ENCODE results near the gene TSSK3.

Gene TSSK3

DNA sequence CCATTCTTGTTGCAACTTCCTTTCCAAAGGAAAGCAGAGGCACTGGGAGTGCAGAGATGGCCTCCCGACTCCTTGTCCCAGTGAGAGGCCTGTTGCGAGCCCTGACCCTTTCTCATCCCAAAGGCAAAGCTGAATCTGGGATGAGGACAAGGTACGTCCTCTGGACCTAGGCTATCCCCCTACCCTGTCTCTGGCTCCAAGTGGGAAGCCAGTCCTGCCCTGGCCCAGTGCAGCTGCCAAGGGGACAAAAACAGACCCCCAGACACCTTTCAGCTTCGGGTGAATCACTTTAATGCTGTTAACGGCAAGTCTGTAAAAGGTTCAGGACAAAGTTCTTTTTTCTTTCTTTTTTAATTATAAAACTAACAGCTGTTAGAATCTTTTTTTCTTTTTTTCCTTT, 2.5 kb downstream of the TSSK3 start:
- no peak for TF ChIP-seq EZH2phosphoT487 (IDR thresholded peaks at IDR 0.05; ENCODE audit: low read depth)
- TF ChIP-seq, protein P1, sequence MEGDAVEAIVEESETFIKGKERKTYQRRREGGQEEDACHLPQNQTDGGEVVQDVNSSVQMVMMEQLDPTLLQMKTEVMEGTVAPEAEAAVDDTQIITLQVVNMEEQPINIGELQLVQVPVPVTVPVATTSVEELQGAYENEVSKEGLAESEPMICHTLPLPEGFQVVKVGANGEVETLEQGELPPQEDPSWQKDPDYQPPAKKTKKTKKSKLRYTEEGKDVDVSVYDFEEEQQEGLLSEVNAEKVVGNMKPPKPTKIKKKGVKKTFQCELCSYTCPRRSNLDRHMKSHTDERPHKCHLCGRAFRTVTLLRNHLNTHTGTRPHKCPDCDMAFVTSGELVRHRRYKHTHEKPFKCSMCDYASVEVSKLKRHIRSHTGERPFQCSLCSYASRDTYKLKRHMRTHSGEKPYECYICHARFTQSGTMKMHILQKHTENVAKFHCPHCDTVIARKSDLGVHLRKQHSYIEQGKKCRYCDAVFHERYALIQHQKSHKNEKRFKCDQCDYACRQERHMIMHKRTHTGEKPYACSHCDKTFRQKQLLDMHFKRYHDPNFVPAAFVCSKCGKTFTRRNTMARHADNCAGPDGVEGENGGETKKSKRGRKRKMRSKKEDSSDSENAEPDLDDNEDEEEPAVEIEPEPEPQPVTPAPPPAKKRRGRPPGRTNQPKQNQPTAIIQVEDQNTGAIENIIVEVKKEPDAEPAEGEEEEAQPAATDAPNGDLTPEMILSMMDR (IDR thresholded peaks at IDR 0.05; ENCODE audit: low read depth, low read length): no peak
- no peak overlapping the region for H3K4me3 ChIP-seq (ENCODE audit: low read length)
- no peak overlapping the region for H3K4me2 ChIP-seq (ENCODE audit: low read length)
- H3K36me3 ChIP-seq (replicated peaks; ENCODE audit: low read depth, low read length): peaks cover 7% of the 10 kb centered on the region
- no peaks in the 10 kb centered on the region for H3K27me3 ChIP-seq (ENCODE audit: low read depth, low read length)
- no peaks in the 10 kb centered on the region for H4K20me1 ChIP-seq (ENCODE audit: insufficient read depth, low read length)
- no peaks in the 10 kb centered on the region for H3K79me2 ChIP-seq (ENCODE audit: low read length)
- no peak overlapping the region for H2AFZ ChIP-seq (ENCODE audit: low read depth, low read length)
- no peaks in the 10 kb centered on the region for H3K9me3 ChIP-seq (ENCODE audit: insufficient read depth, low read length)
- no peak overlapping the region for H3K9ac ChIP-seq (ENCODE audit: low read length)
- no peak overlapping the region for H3K27ac ChIP-seq (ENCODE audit: low read length)
- no peaks in the 10 kb centered on the region for H3K4me1 ChIP-seq (ENCODE audit: low read length)

DNA sequence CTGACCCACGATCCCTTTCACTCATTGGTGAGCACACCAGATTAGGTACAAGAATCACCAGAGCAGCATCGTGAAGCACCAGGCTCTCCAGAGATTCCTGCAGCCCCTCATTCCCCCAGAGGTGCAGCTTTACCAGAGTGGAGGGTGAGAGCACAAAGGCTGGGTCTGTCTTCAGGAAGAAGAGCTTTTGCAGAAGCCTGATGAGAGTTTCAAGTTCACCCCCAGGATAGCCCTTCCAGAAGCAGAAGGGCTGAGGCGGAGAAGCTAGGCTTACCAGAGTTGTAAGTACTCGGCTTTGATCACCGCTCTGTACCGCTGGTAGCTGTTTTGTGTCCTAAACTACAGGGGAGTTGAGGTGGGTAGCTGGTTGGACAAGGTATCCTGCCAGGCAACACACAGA, 3.1 kb downstream of the TSSK3 start:
- Histone ChIP-seq H3K9ac (ENCODE audit: low read length) (no peak overlapping the region), H4K20me1 (ENCODE audit: insufficient read depth, low read length) (no peaks in the 10 kb centered on the region), H3K27me3 (ENCODE audit: low read depth, low read length) (no peaks in the 10 kb centered on the region), H3K4me2 (ENCODE audit: low read length) (no peak overlapping the region), H2AFZ (ENCODE audit: low read depth, low read length) (no peak overlapping the region), H3K27ac (ENCODE audit: low read length) (no peak overlapping the region), H3K36me3 (replicated peaks; ENCODE audit: low read depth, low read length) (peaks cover 7% of the 10 kb centered on the region), H3K79me2 (ENCODE audit: low read length) (no peaks in the 10 kb centered on the region), H3K4me1 (ENCODE audit: low read length) (no peaks in the 10 kb centered on the region), H3K9me3 (ENCODE audit: insufficient read depth, low read length) (no peaks in the 10 kb centered on the region), H3K4me3 (ENCODE audit: low read length) (no peak overlapping the region)
- TF ChIP-seq EZH2phosphoT487 (IDR thresholded peaks at IDR 0.05; ENCODE audit: low read depth): no peak
- TF ChIP-seq, protein P1 (IDR thresholded peaks at IDR 0.05; ENCODE audit: low read depth, low read length): no peak

DNA sequence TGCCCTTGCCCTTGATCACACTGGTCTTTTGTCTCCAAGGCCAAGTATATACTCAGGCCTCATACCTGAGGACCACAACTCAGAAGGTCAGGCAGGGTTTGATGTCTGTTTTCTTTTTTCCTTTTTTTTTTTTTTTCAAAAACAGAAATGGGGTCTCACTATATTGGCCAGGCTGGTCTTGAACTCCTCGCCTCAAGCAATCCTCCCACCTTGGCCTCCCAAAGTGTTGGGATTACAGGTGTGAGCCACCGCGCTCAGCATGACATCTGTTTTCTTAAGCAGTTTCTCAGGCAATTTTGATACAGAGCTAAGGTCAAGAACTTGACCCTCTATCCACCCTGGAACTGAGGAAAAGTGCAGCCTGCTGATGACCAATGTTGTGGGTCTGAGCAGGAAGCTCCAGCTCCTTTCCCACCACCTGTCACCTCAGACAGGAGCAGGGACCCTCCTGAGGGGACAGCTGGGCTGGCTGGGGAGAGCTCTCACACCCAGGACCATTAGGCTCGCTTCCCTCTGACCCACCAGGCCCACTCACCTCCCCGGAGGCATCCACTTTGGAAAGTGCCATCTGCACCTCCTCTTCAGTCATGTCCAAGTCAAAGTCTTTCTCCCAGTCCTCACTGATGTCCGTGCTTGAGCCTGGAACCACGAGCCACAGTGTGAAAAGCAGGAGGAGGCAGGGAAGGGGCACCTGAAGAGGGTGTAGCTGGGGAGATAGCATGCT, 5.7 kb downstream of the TSSK3 start:
- Histone ChIP-seq H4K20me1 (ENCODE audit: insufficient read depth, low read length) (no peaks in the 10 kb centered on the region), H3K36me3 (replicated peaks; ENCODE audit: low read depth, low read length) (peaks cover 7% of the 10 kb centered on the region), H3K4me1 (ENCODE audit: low read length) (no peaks in the 10 kb centered on the region), H3K27me3 (ENCODE audit: low read depth, low read length) (no peaks in the 10 kb centered on the region), H3K79me2 (ENCODE audit: low read length) (no peaks in the 10 kb centered on the region), H3K4me3 (ENCODE audit: low read length) (no peak overlapping the region), H3K4me2 (ENCODE audit: low read length) (no peak overlapping the region), H3K9me3 (ENCODE audit: insufficient read depth, low read length) (no peaks in the 10 kb centered on the region), H3K27ac (ENCODE audit: low read length) (no peak overlapping the region), H3K9ac (ENCODE audit: low read length) (no peak overlapping the region), H2AFZ (ENCODE audit: low read depth, low read length) (no peak overlapping the region)
- TF ChIP-seq, protein P1 (IDR thresholded peaks at IDR 0.05; ENCODE audit: low read depth, low read length): no peak
- no peak for TF ChIP-seq EZH2phosphoT487 (IDR thresholded peaks at IDR 0.05; ENCODE audit: low read depth)

DNA sequence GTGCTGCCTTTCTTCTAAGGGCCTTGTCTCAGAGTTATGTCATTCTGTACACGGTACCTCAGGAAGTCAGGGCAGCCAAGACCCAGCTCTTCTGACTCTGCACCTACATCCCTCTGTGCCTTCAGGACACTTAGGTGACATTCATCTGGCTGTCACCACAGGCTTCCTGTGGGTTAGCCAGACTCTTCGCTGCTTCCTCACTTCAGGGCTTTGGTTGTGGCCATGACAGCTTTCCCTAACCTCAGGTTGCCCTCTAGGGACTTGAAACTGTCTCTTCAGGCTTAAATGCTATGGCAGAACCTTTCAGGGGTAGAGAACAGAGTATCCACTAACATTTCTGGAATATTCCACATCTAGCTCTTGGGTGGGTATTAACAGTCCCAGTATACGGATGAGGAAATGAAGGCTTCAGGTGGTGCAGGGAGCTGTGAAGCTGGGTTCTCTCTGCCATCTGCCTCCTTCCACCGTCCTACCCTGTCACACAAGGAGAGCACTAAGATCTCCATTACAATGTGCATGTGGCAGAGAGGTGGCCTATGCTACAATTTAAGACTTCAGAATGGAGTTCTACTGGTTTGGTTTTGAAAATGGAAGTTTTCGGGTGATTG, 9.9 kb downstream of the TSSK3 start:
- peaks cover 9% of the 10 kb centered on the region for H3K36me3 ChIP-seq (replicated peaks; ENCODE audit: low read depth, low read length)

More for the DNA sequence above, 9.9 kb downstream of the TSSK3 start:
- Histone ChIP-seq H3K79me2 (ENCODE audit: low read length) (no peaks in the 10 kb centered on the region), H3K9ac (ENCODE audit: low read length) (no peak overlapping the region), H2AFZ (ENCODE audit: low read depth, low read length) (no peak overlapping the region), H4K20me1 (ENCODE audit: insufficient read depth, low read length) (no peaks in the 10 kb centered on the region), H3K27me3 (ENCODE audit: low read depth, low read length) (no peaks in the 10 kb centered on the region), H3K4me3 (ENCODE audit: low read length) (no peak overlapping the region), H3K27ac (ENCODE audit: low read length) (no peak overlapping the region), H3K9me3 (ENCODE audit: insufficient read depth, low read length) (no peaks in the 10 kb centered on the region), H3K4me2 (ENCODE audit: low read length) (no peak overlapping the region), H3K4me1 (ENCODE audit: low read length) (no peaks in the 10 kb centered on the region)
- TF ChIP-seq, protein P1 (IDR thresholded peaks at IDR 0.05; ENCODE audit: low read depth, low read length): no peak
- no peak for TF ChIP-seq EZH2phosphoT487 (IDR thresholded peaks at IDR 0.05; ENCODE audit: low read depth)
